HepG2 (cell line): ENCODE measurements around the gene CELSR2. TPM values are rescaled to one million over a fixed set of nuclear protein-coding genes. Genes with fewer than 3 reads are reported as not detected.

Experiments
- ATAC-seq: fragments of 200-7000 bp; cut with Tn5 transposase; 3 replicates; pipeline ENCODE4 v1.9.1; 2020; ENCODE audit warnings: mild to moderate bottlenecking, moderate library complexity
- BruUV-seq: library from RNA; stranded (reverse); fragments of 400-500 nt; replicated peaks from 2 replicates; lab custom pipeline; 2021; lab: Mats Ljungman, UMichigan
- CTCF ChIA-PET: fragments of 300-600 bp; formaldehyde crosslinking; extraction: SDS; loops from one replicate; lab custom pipeline; 2021; ENCODE audit warnings: low total read pairs, inconsistent platforms, low intra/inter-chr PET ratio; lab: Yijun Ruan, JAX
- POLR2A ChIA-PET: fragments of 350-600 bp; sonication (Branson Sonifier 250); formaldehyde crosslinking; loops from one replicate; lab custom pipeline; 2020; ENCODE audit warnings: antibody characterized with exemption, inconsistent platforms; lab: Yijun Ruan, JAX
- DNase-seq: peaks from one replicate; pipeline ENCODE4 v3.0.0-alpha.2; 2015; ENCODE audit warnings: low spot score
- FAIRE-seq: peaks from 3 replicates; lab custom pipeline; 2011; peaks lifted over from hg19 to GRCh38; lab: Jason Lieb, UNC
- H2AFZ ChIP-seq: one replicate; pipeline ENCODE4 v1.6.1; 2011; ENCODE audit warnings: low read length, inconsistent platforms
- H3K27ac ChIP-seq: fragments of 300-600 bp; 3 replicates; pipeline ENCODE4 v1.8.0; 2011; ENCODE audit warnings: mixed run types, mild to moderate bottlenecking, mixed read lengths, low read length, inconsistent platforms; ENCODE audit not compliant: insufficient read depth; ENCODE audit errors: extremely low read length
- H3K27me3 ChIP-seq, 2 experiments: fragments of 200-600 bp in 1 of 2; 2 replicates in 1 of 2; 3 replicates in 1 of 2; pipeline versions ENCODE4 v1.6.0 to v1.8.0; 2011; ENCODE audit warnings: low read length in 2 of 2, mild to moderate bottlenecking in 2 of 2, moderate library complexity in 2 of 2, inconsistent platforms in 1 of 2; ENCODE audit not compliant: insufficient read depth in 2 of 2, control insufficient read depth in 1 of 2
- H3K36me3 ChIP-seq, 2 experiments: fragments of 200-600 bp in 1 of 2; replicated peaks in 1 of 2; 2 replicates in 1 of 2; 3 replicates in 1 of 2; pipeline versions ENCODE4 v1.5.1 to v1.8.0; 2011; ENCODE audit warnings: low read length in 2 of 2, inconsistent platforms in 1 of 2; ENCODE audit not compliant: insufficient read depth in 2 of 2, control insufficient read depth in 1 of 2
- H3K4me1 ChIP-seq: 2 replicates; pipeline ENCODE4 v1.5.1; 2012; ENCODE audit warnings: low read length, inconsistent platforms; ENCODE audit not compliant: insufficient read depth
- H3K4me2 ChIP-seq: 2 replicates; pipeline ENCODE4 v1.6.0; 2011; ENCODE audit warnings: low read depth, low read length, inconsistent platforms
- H3K4me3 ChIP-seq, 3 experiments: fragments of 200-600 bp in 1 of 3; sonication (generic), shearing (Covaris generic) in 1 of 3; replicated peaks in 1 of 3; 2 replicates each; pipeline ENCODE4 v1.5.1; 2011 to 2016; ENCODE audit warnings: low read length in 3 of 3, inconsistent platforms in 2 of 3, low read depth in 2 of 3, mild to moderate bottlenecking in 2 of 3, control low read depth in 1 of 3, mixed read lengths in 1 of 3; ENCODE audit not compliant: insufficient read depth in 1 of 3
- H3K79me2 ChIP-seq: one replicate; pipeline ENCODE4 v1.6.1; 2011; ENCODE audit warnings: low read length, inconsistent platforms; ENCODE audit not compliant: insufficient read depth
- H3K9ac ChIP-seq: 2 replicates; pipeline ENCODE4 v1.6.0; 2011; ENCODE audit warnings: mild to moderate bottlenecking, low read depth, low read length, inconsistent platforms; ENCODE audit not compliant: insufficient read depth
- H3K9me3 ChIP-seq: 2 replicates; pipeline ENCODE4 v1.5.1; 2012; ENCODE audit warnings: mild to moderate bottlenecking, low read length
- H4K20me1 ChIP-seq: 2 replicates; pipeline ENCODE4 v1.6.0; 2011; ENCODE audit warnings: inconsistent platforms, mild to moderate bottlenecking, low read length, moderate library complexity; ENCODE audit not compliant: insufficient read depth
- FOXJ3 ChIP-seq: sonication (generic); formaldehyde crosslinking; IDR thresholded peaks from 2 replicates; pipeline ENCODE4 v1.4.0; 2020; ENCODE audit warnings: missing genetic modification reagents, mild to moderate bottlenecking, borderline replicate concordance
- MEF2D ChIP-seq: sonication (generic); formaldehyde crosslinking; IDR thresholded peaks from 2 replicates; pipeline ENCODE4 v1.5.1; 2020; ENCODE audit warnings: mild to moderate bottlenecking, missing genetic modification reagents
- MIER2 ChIP-seq: IDR thresholded peaks from 2 replicates; pipeline ENCODE4 v1.6.1; 2016; ENCODE audit warnings: missing biosample characterization, missing genetic modification reagents
- MTF1 ChIP-seq: sonication (generic); formaldehyde crosslinking; IDR thresholded peaks from 2 replicates; pipeline ENCODE4 v1.5.0; 2020; ENCODE audit warnings: missing genetic modification reagents
- MTF2 ChIP-seq: sonication (generic); formaldehyde crosslinking; IDR thresholded peaks from 2 replicates; pipeline ENCODE4 v1.5.0; 2020; ENCODE audit warnings: missing genetic modification reagents, borderline replicate concordance
- MXD4 ChIP-seq: IDR thresholded peaks from 2 replicates; pipeline ENCODE4 v1.6.1; 2016; ENCODE audit warnings: mild to moderate bottlenecking, missing biosample characterization, missing genetic modification reagents
- NRL ChIP-seq: sonication (generic); formaldehyde crosslinking; IDR thresholded peaks from 2 replicates; pipeline ENCODE4 v1.5.0; 2020; ENCODE audit warnings: missing genetic modification reagents, mild to moderate bottlenecking, moderate library complexity, borderline replicate concordance
- RFXANK ChIP-seq: IDR thresholded peaks from 2 replicates; pipeline ENCODE4 v1.6.1; 2016
- SIN3A ChIP-seq: IDR thresholded peaks from 2 replicates; pipeline ENCODE4 v1.6.1; 2011; ENCODE audit warnings: low read depth, mild to moderate bottlenecking, control low read depth, low read length, borderline replicate concordance
- SP2 ChIP-seq: sonication (generic); formaldehyde crosslinking; IDR thresholded peaks from 2 replicates; pipeline ENCODE4 v1.5.1; 2020; ENCODE audit warnings: mild to moderate bottlenecking, missing genetic modification reagents
- THAP11 ChIP-seq: IDR thresholded peaks from 2 replicates; pipeline ENCODE4 v1.6.1; 2016; ENCODE audit warnings: missing biosample characterization, missing genetic modification reagents
- ZKSCAN5 ChIP-seq: sonication (generic); formaldehyde crosslinking; IDR thresholded peaks from 2 replicates; pipeline ENCODE4 v1.5.1; 2020; ENCODE audit warnings: mild to moderate bottlenecking, missing genetic modification reagents
- ZMYM3 ChIP-seq: sonication (generic); formaldehyde crosslinking; IDR thresholded peaks from 2 replicates; pipeline ENCODE4 v1.5.1; 2020; ENCODE audit warnings: mild to moderate bottlenecking, missing genetic modification reagents
- ZNF24 ChIP-seq: fragments of 450-650 bp; IDR thresholded peaks from 2 replicates; pipeline ENCODE4 v1.6.1; 2017; ENCODE audit warnings: antibody characterized with exemption, mild to moderate bottlenecking
- ZNF33B ChIP-seq: sonication (generic); formaldehyde crosslinking; IDR thresholded peaks from 2 replicates; pipeline ENCODE4 v1.5.1; 2020; ENCODE audit warnings: mild to moderate bottlenecking, missing genetic modification reagents
- ZNF816 ChIP-seq: sonication (generic); formaldehyde crosslinking; IDR thresholded peaks from 2 replicates; pipeline ENCODE4 v1.8.0; 2022; ENCODE audit warnings: missing genetic modification reagents, mild to moderate bottlenecking, borderline replicate concordance
- WGBS: methylation state at CpG from one replicate; pipeline ENCODE4 v1.1.6; 2017; ENCODE audit warnings: low lambda C conversion rate; 5-methylcytosine and 5-hydroxymethylcytosine counted together
- in situ Hi-C: cut with HindIII; loops from 2 replicates; pipeline ENCODE4 v1.10.0; 2017; ENCODE audit warnings: low pct_unique_long_range_greater_than_20kb; ENCODE audit not compliant: extremely low pct_ligation_motif_present
- intact Hi-C: fragments of 100-400 bp; cut with micrococcal nuclease; formaldehyde crosslinking; loops from one replicate; pipeline ENCODE4 v1.10.0; 2022; ENCODE audit not compliant: unreplicated experiment
- polyA plus RNA-seq, 8 experiments: library from polyadenylated mRNA; depleted of rRNA in 3 of 8; stranded (reverse) in 7 of 8; unstranded in 1 of 8; fragments of >200 nt; fragmentation: Illumina TruSeq in 4 of 8; extraction: Trizol in 4 of 8; gene quantifications; 2 replicates each; pipeline versions ENCODE4 v1.2.1 to v1.2.3, GENCODE V29; 2011 to 2016; ENCODE audit warnings: low read depth in 4 of 8, missing spikeins in 1 of 8, mixed read lengths in 1 of 8; ENCODE audit not compliant: insufficient read depth in 1 of 8
- total RNA-seq, 5 experiments: library from RNA; depleted of rRNA; stranded (reverse); fragments of >200 nt; fragmentation: Illumina TruSeq; extraction: Trizol; gene quantifications; 2 replicates each; pipeline ENCODE4 v1.2.3, GENCODE V29; 2016; ENCODE audit warnings: low read depth in 1 of 5
- TF ChIP-seq, protein P1 (sequence below): sonication (generic); formaldehyde crosslinking; conservative IDR thresholded peaks from 2 replicates; pipeline ENCODE4 v1.4.0; 2020; ENCODE audit warnings: missing genetic modification reagents
- TF ChIP-seq, protein P2 (sequence below): sonication (generic); formaldehyde crosslinking; IDR thresholded peaks from 2 replicates; pipeline ENCODE4 v1.4.0; 2020; ENCODE audit warnings: mild to moderate bottlenecking, missing genetic modification reagents
- TF ChIP-seq, protein P3 (sequence below): sonication (generic); formaldehyde crosslinking; IDR thresholded peaks from 2 replicates; pipeline ENCODE4 v1.4.0; 2020; ENCODE audit warnings: low read depth, mild to moderate bottlenecking, missing genetic modification reagents

The CELSR2 gene
- total and polyA plus RNA-seq, 2 of the 13 experiments (the other 11 are each of a cell fraction or from before 2014, with no cell fraction given): 4.0 to 6.6 TPM

DNA sequence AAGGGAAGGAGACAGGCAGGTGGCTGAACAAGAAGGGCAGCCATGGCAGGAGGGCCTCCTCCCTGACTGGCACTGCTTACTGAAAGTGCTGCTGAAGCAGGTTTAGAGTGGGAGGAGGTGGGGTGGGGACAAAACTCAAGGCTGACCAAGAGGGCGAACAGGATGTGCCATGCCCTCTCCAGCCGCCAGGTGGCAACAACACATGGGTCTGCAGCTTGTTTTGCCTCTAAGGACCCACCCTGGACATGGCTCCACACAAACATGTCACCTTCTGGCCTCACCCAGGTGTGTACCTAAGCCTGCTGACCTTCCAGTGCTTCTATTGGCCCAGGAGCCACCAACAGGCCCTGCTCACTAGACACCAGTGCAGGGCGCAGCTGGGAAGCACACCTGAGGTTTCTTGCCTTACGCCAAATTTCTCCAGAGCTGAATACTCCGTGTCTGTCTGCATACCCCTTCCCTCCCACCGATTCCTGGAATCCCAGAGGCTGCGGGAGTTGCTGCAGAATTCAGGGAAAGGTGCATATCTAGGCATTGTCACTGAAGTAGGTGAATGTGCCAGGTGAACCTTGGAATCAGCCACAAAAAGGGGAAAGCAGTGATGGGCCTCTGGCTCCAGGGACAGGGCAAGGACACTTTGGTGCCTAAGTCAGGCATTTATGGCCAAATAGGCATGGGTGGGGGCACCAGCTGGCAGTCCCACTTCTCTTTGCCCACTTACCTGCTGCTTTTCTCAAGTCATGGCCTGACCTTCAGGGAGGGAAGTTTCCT is 28.3 kb downstream of the CELSR2 start:
- DNase-seq (peak; percentile 86), ATAC-seq (peak; percentile 70), FAIRE-seq (peak; percentile 99)
- Histone ChIP-seq H3K4me2 (peak overlapping the region; percentile 67), H2AFZ (no peak overlapping the region), H3K4me3 (peak overlapping the region in 1 of 3 experiments; percentile 19; a peak in 1 of 6 replicates), H3K9me3 (no peaks in the 10 kb centered on the region), H3K79me2 (peaks cover 17% of the 10 kb centered on the region), H3K27me3 (no peaks in the 10 kb centered on the region; a peak in 1 of 5 replicates), H4K20me1 (no peaks in the 10 kb centered on the region), H3K4me1 (peaks cover 88% of the 10 kb centered on the region), H3K27ac (peak overlapping the region; percentile 66), H3K9ac (peak overlapping the region; percentile 46), H3K36me3 (peaks cover 4 to 12% of the 10 kb centered on the region in 2 experiments; a peak in 2 of 5 replicates)
- CTCF ChIA-PET: interaction anchor here (1.4 to 1.5 kb wide), 2 partner anchors 14 to 122 kb away, joined by 8 to 18 read pairs; partner anchors contain the start of gene SORT1
- POLR2A ChIA-PET: interaction anchor here (0.6 to 4.4 kb wide), 8 partner anchors 18 to 177 kb away, joined by 3 to 28 read pairs (median 6); partner anchors contain the start of genes MYBPHL and SORT1
- no TSS peak for BruUV-seq
- in situ Hi-C loops: no loop called here
- 83% methylated on average over 4 of the region's 7 CpGs for WGBS
- intact Hi-C loops: loop anchor here (1.0 to 10.0 kb wide), 2 partner anchors 67 to 121 kb away; no protein-coding TSS in a partner anchor
- TF ChIP-seq MXD4 (CRISPR knock-in tag) (peak; percentile 64; the same call in 1 of the 2 replicates), MIER2 (CRISPR knock-in tag) (no peak), ZKSCAN5 (CRISPR knock-in tag) (no peak), ZNF24 (no peak), SP2 (CRISPR knock-in tag) (peak; percentile 41; the same call in 1 of the 2 replicates), NRL (0 out of 2 replicates have a peak, but pooled peaks have one; percentile 80), MTF2 (CRISPR knock-in tag) (no peak), ZNF816 (CRISPR knock-in tag) (no peak), RFXANK (no peak), SIN3A (no peak), MEF2D (no peak), MTF1 (no peak), ZNF33B (CRISPR knock-in tag) (no peak), THAP11 (CRISPR knock-in tag) (peak; percentile 35; the same call in 1 of the 2 replicates), FOXJ3 (CRISPR knock-in tag) (0 out of 2 replicates have a peak, but pooled peaks have one; percentile 25), ZMYM3 (no peak)
- TF ChIP-seq, protein P1, sequence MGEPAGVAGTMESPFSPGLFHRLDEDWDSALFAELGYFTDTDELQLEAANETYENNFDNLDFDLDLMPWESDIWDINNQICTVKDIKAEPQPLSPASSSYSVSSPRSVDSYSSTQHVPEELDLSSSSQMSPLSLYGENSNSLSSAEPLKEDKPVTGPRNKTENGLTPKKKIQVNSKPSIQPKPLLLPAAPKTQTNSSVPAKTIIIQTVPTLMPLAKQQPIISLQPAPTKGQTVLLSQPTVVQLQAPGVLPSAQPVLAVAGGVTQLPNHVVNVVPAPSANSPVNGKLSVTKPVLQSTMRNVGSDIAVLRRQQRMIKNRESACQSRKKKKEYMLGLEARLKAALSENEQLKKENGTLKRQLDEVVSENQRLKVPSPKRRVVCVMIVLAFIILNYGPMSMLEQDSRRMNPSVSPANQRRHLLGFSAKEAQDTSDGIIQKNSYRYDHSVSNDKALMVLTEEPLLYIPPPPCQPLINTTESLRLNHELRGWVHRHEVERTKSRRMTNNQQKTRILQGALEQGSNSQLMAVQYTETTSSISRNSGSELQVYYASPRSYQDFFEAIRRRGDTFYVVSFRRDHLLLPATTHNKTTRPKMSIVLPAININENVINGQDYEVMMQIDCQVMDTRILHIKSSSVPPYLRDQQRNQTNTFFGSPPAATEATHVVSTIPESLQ (CRISPR knock-in tag): no peak
- TF ChIP-seq, protein P2, sequence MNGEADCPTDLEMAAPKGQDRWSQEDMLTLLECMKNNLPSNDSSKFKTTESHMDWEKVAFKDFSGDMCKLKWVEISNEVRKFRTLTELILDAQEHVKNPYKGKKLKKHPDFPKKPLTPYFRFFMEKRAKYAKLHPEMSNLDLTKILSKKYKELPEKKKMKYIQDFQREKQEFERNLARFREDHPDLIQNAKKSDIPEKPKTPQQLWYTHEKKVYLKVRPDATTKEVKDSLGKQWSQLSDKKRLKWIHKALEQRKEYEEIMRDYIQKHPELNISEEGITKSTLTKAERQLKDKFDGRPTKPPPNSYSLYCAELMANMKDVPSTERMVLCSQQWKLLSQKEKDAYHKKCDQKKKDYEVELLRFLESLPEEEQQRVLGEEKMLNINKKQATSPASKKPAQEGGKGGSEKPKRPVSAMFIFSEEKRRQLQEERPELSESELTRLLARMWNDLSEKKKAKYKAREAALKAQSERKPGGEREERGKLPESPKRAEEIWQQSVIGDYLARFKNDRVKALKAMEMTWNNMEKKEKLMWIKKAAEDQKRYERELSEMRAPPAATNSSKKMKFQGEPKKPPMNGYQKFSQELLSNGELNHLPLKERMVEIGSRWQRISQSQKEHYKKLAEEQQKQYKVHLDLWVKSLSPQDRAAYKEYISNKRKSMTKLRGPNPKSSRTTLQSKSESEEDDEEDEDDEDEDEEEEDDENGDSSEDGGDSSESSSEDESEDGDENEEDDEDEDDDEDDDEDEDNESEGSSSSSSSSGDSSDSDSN: peak; percentile 65
- TF ChIP-seq, protein P3, sequence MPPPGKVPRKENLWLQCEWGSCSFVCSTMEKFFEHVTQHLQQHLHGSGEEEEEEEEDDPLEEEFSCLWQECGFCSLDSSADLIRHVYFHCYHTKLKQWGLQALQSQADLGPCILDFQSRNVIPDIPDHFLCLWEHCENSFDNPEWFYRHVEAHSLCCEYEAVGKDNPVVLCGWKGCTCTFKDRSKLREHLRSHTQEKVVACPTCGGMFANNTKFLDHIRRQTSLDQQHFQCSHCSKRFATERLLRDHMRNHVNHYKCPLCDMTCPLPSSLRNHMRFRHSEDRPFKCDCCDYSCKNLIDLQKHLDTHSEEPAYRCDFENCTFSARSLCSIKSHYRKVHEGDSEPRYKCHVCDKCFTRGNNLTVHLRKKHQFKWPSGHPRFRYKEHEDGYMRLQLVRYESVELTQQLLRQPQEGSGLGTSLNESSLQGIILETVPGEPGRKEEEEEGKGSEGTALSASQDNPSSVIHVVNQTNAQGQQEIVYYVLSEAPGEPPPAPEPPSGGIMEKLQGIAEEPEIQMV: no peak
